GM12873 (cell line): Measurements from ENCODE around the gene MYH1.

Source experiments
- TF ChIP-seq, protein P1 (sequence below): IDR thresholded peaks from 2 replicates; pipeline ENCODE4 v1.5.1; 2012; ENCODE audit warnings: low read depth, mild to moderate bottlenecking, moderate library complexity, low read length, control low read depth; ENCODE audit not compliant: insufficient read depth; ENCODE audit errors: missing control alignments

MYH1 gene

DNA sequence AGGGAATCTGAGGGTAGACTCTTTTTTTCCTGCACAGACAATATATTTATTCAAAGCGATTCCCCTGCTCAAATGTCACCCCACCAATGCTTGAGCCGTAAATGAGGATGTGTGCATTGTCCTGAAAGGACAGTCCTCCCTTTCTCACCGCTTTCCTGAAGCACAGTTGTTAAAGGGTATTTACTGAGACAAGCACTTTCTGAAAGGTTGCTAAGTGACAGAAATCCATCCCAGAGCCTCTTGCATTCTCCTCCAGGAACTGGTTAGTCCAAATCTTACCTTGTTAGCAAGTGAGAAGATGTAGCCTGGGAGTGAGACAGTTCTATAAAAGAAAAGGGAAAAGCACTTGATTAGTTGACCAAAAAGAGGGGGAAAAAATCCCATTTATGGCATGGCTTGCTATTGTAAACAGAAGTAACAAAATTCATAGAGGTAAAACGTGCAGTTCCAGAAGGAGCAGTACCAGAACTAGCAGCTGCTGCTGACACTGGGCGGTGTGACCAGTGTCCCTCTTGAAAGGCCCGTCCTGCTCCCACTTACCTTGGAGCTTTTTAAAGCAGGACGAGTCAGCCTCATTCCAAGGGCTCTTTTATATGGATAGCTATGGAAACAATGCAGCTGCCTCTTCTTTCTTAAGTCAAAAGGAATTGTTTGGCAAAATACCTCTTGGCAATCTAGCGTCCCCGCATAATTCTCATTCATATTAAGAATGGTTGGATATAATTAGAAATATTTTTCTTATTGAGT is 30.9 kb upstream of the MYH1 start, which contains the start of gene MYH2:
MYH2 (minus strand) TSS at position 563 of the 747 bp plus-strand sequence. CDS start 1,738 bp downstream, outside the sequence.
- TF ChIP-seq, protein P1, sequence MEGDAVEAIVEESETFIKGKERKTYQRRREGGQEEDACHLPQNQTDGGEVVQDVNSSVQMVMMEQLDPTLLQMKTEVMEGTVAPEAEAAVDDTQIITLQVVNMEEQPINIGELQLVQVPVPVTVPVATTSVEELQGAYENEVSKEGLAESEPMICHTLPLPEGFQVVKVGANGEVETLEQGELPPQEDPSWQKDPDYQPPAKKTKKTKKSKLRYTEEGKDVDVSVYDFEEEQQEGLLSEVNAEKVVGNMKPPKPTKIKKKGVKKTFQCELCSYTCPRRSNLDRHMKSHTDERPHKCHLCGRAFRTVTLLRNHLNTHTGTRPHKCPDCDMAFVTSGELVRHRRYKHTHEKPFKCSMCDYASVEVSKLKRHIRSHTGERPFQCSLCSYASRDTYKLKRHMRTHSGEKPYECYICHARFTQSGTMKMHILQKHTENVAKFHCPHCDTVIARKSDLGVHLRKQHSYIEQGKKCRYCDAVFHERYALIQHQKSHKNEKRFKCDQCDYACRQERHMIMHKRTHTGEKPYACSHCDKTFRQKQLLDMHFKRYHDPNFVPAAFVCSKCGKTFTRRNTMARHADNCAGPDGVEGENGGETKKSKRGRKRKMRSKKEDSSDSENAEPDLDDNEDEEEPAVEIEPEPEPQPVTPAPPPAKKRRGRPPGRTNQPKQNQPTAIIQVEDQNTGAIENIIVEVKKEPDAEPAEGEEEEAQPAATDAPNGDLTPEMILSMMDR, result no peak

DNA sequence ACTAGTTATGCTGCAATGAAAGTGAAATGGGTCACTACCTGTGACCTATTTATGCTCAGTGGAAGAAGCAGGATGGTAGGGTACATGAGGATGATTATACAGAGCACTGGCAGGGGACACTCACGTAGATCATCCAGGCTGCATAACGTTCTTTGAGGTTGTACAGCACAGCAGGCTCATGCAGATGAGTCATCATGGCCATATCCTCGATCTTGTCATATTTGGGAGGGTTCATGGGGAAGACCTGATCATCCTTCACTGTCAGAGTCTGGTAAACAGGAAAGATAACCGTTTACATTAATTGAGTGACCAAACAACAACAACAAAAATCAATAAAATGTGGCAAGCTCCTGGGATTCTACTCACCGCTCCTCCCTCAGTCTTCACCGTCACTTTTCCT is 29.0 kb upstream of the MYH1 start:
- TF ChIP-seq, protein P1, result no peak

DNA sequence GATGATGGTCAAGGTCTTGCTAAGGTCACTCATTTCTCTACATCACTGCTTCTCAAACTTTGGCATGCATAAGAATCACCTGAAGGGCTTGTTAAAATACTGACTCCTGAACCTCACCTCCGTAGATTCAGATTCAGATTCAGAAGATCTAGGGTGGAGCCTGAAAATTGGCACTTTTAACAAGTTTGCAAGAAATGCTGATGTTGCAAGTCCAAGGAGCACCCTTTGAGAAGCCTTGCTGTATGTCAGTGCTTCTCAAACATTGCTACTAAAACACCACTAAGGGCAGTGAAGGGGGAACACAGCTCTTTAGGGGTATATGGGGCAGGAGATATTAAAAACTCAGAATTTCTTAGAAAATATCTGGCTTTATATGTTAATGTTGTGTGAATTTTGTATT is 13.7 kb upstream of the MYH1 start:
- TF ChIP-seq, protein P1, result no peak

DNA sequence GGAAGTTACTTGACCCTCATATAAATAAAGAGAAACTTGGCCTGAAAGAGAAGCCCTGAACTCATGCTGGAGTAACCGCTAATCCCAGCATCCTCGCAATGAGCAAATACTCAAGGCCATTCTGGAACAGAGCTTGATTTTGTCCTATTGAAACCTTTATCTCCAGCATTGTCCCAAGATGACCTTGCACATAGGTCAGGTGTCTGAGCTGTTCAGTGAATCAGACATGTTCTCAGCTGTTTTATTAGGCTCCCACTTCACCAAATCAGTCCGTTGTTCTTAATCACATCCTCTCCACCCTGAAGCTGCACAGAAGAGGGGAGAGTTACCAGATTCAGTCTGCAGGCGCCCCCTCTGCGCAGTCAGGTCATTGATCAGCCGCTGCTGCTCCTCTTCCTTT is 9.1 kb upstream of the MYH1 start:
- TF ChIP-seq, protein P1, result no peak

DNA sequence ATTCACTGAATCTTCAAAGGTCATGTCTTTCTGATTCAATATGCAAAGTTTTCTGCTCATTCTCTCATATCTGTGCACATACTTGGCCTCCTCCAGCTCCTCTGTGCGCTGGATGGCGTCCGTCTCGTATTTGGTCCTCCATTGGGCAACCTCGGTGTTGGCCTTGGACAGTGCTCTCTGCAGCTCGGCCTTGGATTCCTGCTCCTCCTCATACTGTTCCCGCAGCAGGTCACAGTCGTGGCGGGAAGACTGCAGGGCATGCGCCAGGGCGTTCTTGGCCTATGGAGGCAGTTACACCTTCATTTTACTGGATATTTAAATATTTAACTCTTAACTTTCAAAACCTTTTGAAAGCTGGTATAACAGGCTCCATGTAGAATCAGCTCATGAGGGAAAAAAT is 8.2 kb upstream of the MYH1 start:
- TF ChIP-seq, protein P1, result no peak

DNA sequence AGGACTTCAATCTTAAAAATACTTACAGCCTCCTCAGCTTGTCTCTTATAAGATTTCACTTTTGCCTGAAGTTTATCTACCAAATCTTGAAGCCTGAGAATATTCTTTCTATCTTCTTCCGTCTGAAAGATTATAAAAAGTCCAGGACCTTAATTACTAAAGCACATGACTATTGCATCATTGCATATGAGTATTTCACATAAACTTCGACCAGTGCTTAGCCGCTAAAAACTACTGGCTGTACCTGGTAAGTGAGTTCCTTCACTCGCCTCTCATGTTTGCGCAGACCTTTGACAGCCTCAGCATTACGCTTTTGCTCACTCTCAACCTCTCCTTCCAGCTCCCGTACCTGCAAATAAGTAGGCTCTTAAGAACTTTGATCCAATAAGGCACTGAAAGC is 4.7 kb upstream of the MYH1 start:
- TF ChIP-seq, protein P1, result no peak

DNA sequence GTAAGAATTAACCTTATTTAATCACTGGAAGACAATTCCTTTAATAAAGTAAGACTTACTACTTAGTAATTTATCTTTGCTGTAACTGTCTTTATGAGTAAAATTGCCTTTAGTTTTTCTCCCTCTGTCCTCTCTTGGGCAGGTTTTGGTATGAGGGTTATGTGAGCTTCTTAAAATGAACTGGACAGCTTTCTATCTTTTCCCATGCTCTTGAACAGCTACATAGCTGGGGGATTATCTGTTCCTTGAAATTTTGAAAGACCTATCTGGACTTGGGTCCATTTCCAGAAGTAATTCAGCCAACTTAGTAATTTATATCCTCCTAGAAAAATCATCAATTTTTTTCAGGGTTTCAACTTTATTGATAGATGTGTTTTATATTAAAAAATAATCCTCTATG is 3.6 kb upstream of the MYH1 start:
- TF ChIP-seq, protein P1, result no peak
